Glutamatergic neuron (in vitro differentiated cells): Measurements from ENCODE around the gene SNRPD3. TPM values are rescaled to one million over a fixed set of nuclear protein-coding genes. Genes with fewer than 3 reads are reported as not detected.

Source experiments
- DNase-seq: peaks from one replicate; pipeline ENCODE4 v3.0.0; 2022
- H3K27ac Mint-ChIP-seq: one replicate; pipeline ENCODE4 v1.8.0; 2020; ENCODE audit warnings: mild to moderate bottlenecking, mixed read lengths, inconsistent platforms; ENCODE audit not compliant: unreplicated experiment
- H3K27me3 Mint-ChIP-seq: one replicate; pipeline ENCODE4 v1.8.0; 2020; ENCODE audit warnings: mild to moderate bottlenecking, moderate library complexity, mixed read lengths, inconsistent platforms; ENCODE audit not compliant: unreplicated experiment
- H3K36me3 Mint-ChIP-seq: one replicate; pipeline ENCODE4 v1.8.0; 2020; ENCODE audit warnings: mild to moderate bottlenecking, mixed read lengths, inconsistent platforms; ENCODE audit not compliant: unreplicated experiment
- H3K4me1 Mint-ChIP-seq: one replicate; pipeline ENCODE4 v1.8.0; 2020; ENCODE audit warnings: mild to moderate bottlenecking, low read depth, mixed read lengths, inconsistent platforms; ENCODE audit not compliant: unreplicated experiment
- H3K4me3 Mint-ChIP-seq: one replicate; pipeline ENCODE4 v1.8.0; 2020; ENCODE audit warnings: mild to moderate bottlenecking, mixed read lengths, inconsistent platforms; ENCODE audit not compliant: unreplicated experiment
- H3K9me3 Mint-ChIP-seq: one replicate; pipeline ENCODE4 v1.8.0; 2020; ENCODE audit warnings: mild to moderate bottlenecking, moderate library complexity, mixed read lengths, inconsistent platforms; ENCODE audit not compliant: unreplicated experiment
- CTCF ChIP-seq: fragments of 200-600 bp; sonication (generic); IDR thresholded peaks from one replicate; pipeline ENCODE4 v1.5.0; 2021; ENCODE audit not compliant: partially characterized antibody, unreplicated experiment
- long read RNA-seq: library from polyadenylated mRNA; unstranded; transcript quantifications from one replicate; pipeline ENCODE4 v2.0.0, GENCODE V29; 2020; ENCODE audit not compliant: unreplicated experiment
- total RNA-seq: library from RNA; stranded (reverse); fragmentation: NEBNext Ultra II Directional; extraction: Animal tissue kit (Norgen Biotek cat#: 25700); gene quantifications from one replicate; pipeline ENCODE4 v1.2.1, GENCODE V29; 2021; ENCODE audit not compliant: unreplicated experiment

The SNRPD3 gene
- total RNA-seq = 86.7 TPM
- long read RNA-seq, transcript SNRPD3-201 (4 exons, 1,763 nt) = major isoform, 62 of 68 reads
- long read RNA-seq, partial matches to known transcripts = 3 of 68 reads
- long read RNA-seq, other reads (novel, unspliced or antisense) = 3 of 68 reads

GRCh38 chr22:24555165-24556039, at the start of gene SNRPD3:
Gene SNRPD3, plus strand, starts transcription at chr22:24555999. Its CDS starts 1,676 bp downstream, at chr22:24557675.
- peak; percentile 99 for DNase-seq
- peak within 1 kb of the TSS; percentile 97 for H3K27ac Mint-ChIP-seq
- peaks cover 21% of the 10 kb centered on the region for H3K4me1 Mint-ChIP-seq
- H3K27me3 Mint-ChIP-seq = peaks cover 12% of the 10 kb centered on the region
- TF ChIP-seq CTCF = peak; percentile 29
- H3K36me3 Mint-ChIP-seq = no peaks in the 10 kb centered on the region
- H3K4me3 Mint-ChIP-seq = peak within 1 kb of the TSS; percentile 99
- H3K9me3 Mint-ChIP-seq = peaks cover 8% of the 10 kb centered on the region

- H3K9me3 Mint-ChIP-seq = peaks cover 2% of the 10 kb centered on the region
- H3K4me3 Mint-ChIP-seq = no peak overlapping the region
- peaks cover 29% of the 10 kb centered on the region for H3K4me1 Mint-ChIP-seq
- TF ChIP-seq CTCF = no peak
- no peak overlapping the region for H3K27ac Mint-ChIP-seq
- no peaks in the 10 kb centered on the region for H3K36me3 Mint-ChIP-seq
- DNase-seq = no peak
- peaks cover 4% of the 10 kb centered on the region for H3K27me3 Mint-ChIP-seq
These were observed 48.9 kb upstream of the SNRPD3 start for GRCh38 chr22:24506802-24507438.

- Mint-ChIP-seq H3K36me3 (no peaks in the 10 kb centered on the region), H3K27ac (no peak overlapping the region), H3K27me3 (peaks cover 3% of the 10 kb centered on the region), H3K4me1 (peaks cover 29% of the 10 kb centered on the region), H3K4me3 (no peak overlapping the region), H3K9me3 (peaks cover 2% of the 10 kb centered on the region)
- no peak for TF ChIP-seq CTCF
- no peak for DNase-seq
These were observed 48.1 kb upstream of the SNRPD3 start for GRCh38 chr22:24507716-24508115.

GRCh38 chr22:24510637-24511625, 44.9 kb upstream of the SNRPD3 start:
- Mint-ChIP-seq H3K27ac (no peak overlapping the region), H3K9me3 (peaks cover 3% of the 10 kb centered on the region), H3K36me3 (no peaks in the 10 kb centered on the region), H3K4me3 (no peak overlapping the region), H3K27me3 (no peaks in the 10 kb centered on the region), H3K4me1 (peaks cover 26% of the 10 kb centered on the region)
- DNase-seq = no peak
- no peak for TF ChIP-seq CTCF
